AG04450 (cell line): ENCODE data around the gene THUMPD2. TPM values are rescaled to one million over a fixed set of nuclear protein-coding genes. Genes with fewer than 3 reads are reported as not detected.

Experiments
- CTCF ChIA-PET: fragments of 300-600, 350-600 bp; formaldehyde crosslinking; extraction: SDS; loops from one replicate; lab custom pipeline; 2022; ENCODE audit warnings: antibody characterized with exemption, inconsistent platforms; lab: Charles Lee
- POLR2A ChIA-PET: fragments of 350-600 bp; formaldehyde crosslinking; extraction: SDS; loops from one replicate; lab custom pipeline; 2021; ENCODE audit warnings: antibody characterized with exemption, inconsistent platforms; lab: Yijun Ruan, JAX
- DNase-seq: peaks from one replicate; pipeline ENCODE4 v3.0.0-alpha.2; 2011; ENCODE audit warnings: low read depth, low spot score
- H3K27ac ChIP-seq: one replicate; pipeline ENCODE4 v1.5.1; 2012; ENCODE audit warnings: low read depth, low read length, control low read depth
- H3K27me3 ChIP-seq: one replicate; pipeline ENCODE4 v1.6.0; 2012; ENCODE audit warnings: low read length; ENCODE audit not compliant: control insufficient read depth, insufficient read depth
- H3K4me3 ChIP-seq: 2 replicates; pipeline ENCODE4 v1.5.1; 2011; ENCODE audit warnings: mild to moderate bottlenecking, low read depth, low read length, control low read depth
- H3K9me3 ChIP-seq: 2 replicates; pipeline ENCODE4 v1.5.1; 2012; ENCODE audit warnings: low read length; ENCODE audit not compliant: control insufficient read depth, insufficient read depth
- polyA plus RNA-seq: library from polyadenylated mRNA; depleted of rRNA; stranded (reverse); fragments of >200 nt; gene quantifications from 2 replicates; pipeline ENCODE4 v1.2.3, GENCODE V29; 2011
- TF ChIP-seq, protein P1 (sequence below): IDR thresholded peaks from 2 replicates; pipeline ENCODE4 v1.5.1; 2011; ENCODE audit warnings: low read depth, low read length, control low read depth, inconsistent platforms

The THUMPD2 gene
- polyA plus RNA-seq, 1 experiment = 11.7 TPM

DNA sequence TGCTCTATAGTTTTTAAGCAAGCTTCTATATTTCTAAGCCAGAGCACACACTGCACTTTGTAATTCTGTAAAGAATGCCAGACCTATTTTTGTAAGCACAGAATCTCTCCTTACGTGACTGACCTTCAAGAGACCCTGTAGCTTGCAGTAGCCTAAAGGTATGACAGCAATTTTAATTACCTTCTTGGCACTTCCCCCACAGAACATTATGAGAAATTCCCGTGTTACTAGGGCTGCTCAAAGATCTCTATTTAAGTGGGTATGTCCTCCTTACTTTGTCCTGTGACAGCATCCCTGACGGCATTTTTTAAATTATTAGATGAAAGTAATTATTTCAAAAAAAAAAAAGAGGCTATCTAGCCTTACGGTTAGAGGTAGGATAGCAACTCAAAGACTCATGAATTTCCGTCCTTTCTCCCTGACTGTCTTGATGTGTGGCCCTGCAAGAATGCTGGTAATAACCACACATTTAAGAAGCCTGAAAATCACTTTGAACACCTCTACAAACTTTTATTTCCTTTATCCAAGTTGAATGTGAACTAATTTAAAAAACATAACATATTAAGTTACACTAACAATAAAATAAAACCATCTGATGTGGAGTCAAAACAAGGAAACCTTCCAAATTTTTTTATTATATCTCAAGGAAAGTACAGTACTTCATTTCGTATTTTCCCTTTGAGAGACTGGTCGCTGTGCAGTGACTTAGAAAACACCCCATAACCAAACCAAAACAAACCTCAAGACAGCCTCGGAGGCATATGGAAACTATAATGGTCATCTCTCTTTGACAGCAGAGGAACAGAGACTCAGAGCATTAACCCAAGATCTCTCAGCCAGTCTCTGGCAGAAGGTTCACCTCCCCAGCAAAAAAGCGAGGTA is 54.9 kb downstream of the THUMPD2 start:
- POLR2A ChIA-PET = no interaction called here
- DNase-seq = no peak

DNA sequence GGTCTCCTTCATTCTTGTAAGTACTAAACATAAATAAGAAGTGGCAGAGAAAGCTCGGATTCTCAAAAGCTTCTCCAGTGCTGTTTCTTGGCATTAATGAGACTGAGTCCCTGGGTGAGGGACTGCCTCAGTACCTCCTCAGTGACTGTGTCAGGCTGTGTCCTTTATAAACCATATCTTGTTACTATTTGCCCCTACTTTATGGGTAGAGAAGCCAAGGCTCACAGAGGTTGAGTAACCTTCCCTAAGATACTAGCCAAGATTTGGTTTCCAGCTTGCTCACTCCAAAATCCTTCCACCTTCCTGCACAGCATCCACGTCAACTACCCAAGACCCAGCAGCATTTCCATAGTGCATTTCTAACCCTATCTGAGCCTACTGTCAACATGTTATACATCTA is 55.6 kb downstream of the THUMPD2 start:
- DNase-seq = no peak
- CTCF ChIA-PET = no interaction called here
- Histone ChIP-seq H3K9me3 (no peaks in the 10 kb centered on the region), H3K27me3 (peaks cover 2% of the 10 kb centered on the region), H3K4me3 (no peak overlapping the region), H3K27ac (no peak overlapping the region)
- TF ChIP-seq, protein P1, sequence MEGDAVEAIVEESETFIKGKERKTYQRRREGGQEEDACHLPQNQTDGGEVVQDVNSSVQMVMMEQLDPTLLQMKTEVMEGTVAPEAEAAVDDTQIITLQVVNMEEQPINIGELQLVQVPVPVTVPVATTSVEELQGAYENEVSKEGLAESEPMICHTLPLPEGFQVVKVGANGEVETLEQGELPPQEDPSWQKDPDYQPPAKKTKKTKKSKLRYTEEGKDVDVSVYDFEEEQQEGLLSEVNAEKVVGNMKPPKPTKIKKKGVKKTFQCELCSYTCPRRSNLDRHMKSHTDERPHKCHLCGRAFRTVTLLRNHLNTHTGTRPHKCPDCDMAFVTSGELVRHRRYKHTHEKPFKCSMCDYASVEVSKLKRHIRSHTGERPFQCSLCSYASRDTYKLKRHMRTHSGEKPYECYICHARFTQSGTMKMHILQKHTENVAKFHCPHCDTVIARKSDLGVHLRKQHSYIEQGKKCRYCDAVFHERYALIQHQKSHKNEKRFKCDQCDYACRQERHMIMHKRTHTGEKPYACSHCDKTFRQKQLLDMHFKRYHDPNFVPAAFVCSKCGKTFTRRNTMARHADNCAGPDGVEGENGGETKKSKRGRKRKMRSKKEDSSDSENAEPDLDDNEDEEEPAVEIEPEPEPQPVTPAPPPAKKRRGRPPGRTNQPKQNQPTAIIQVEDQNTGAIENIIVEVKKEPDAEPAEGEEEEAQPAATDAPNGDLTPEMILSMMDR = no peak
- POLR2A ChIA-PET = no interaction called here

More for the DNA sequence above, 54.9 kb downstream of the THUMPD2 start:
- H3K9me3 ChIP-seq = no peaks in the 10 kb centered on the region
- peaks cover 2% of the 10 kb centered on the region for H3K27me3 ChIP-seq
- H3K27ac ChIP-seq = no peak overlapping the region
- TF ChIP-seq, protein P1 = no peak
- CTCF ChIA-PET = no interaction called here
- H3K4me3 ChIP-seq = no peak overlapping the region

DNA sequence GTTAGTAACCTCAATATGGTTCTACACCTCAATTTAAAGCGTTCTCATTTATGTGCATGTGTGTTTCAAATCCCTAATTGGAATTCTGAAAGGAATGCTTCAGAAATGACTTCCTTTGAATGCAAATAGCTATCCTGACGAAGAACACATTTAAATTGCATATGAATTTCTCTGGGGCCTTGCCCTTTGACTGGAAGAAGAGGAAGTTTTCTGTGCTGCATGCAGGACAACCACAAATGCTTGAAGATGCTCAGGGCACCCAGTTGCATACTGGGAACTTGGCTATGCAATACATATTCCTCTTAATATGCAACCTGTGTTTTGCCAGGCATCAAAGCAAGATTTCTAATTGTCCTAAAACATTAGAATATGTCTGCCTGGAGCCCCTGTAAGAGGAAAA is 58.1 kb downstream of the THUMPD2 start:
- no peak for DNase-seq
- TF ChIP-seq, protein P1 = no peak
- ChIA-PET POLR2A (no interaction called here), CTCF (interaction anchor here (1.3 to 6.9 kb wide), 2 partner anchors 9 to 24 kb away, joined by 3 to 41 read pairs; no protein-coding TSS in a partner anchor)
- Histone ChIP-seq H3K27me3 (peaks cover 2% of the 10 kb centered on the region), H3K4me3 (no peak overlapping the region), H3K9me3 (no peaks in the 10 kb centered on the region), H3K27ac (no peak overlapping the region)

DNA sequence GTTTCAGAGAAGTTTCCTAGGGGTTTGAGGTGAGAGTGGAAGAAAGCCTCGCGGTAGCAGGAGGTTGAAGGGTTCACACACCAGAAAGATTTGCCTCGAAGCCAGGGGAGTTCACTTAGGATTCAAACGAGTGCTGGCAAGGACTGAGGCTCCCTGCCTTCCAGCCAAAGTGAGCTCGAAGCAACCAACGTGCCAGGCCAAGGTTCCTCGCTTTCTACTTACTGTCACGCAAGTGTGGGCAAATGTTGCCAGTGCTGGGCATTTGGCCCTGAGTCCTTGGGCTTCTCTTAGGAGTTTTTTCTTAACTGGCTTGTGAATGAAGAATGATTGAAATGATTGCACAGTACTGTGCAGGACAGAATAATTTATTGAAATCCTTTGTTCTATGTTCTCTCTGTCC is 59.7 kb downstream of the THUMPD2 start:
- no peak overlapping the region for H3K4me3 ChIP-seq
- no peaks in the 10 kb centered on the region for H3K9me3 ChIP-seq
- POLR2A ChIA-PET = no interaction called here
- no peak overlapping the region for H3K27ac ChIP-seq
- CTCF ChIA-PET = interaction anchor here (1.5 to 6.9 kb wide), 2 partner anchors 11 to 126 kb away, joined by 13 to 41 read pairs; no protein-coding TSS in a partner anchor
- H3K27me3 ChIP-seq = peaks cover 2% of the 10 kb centered on the region
- TF ChIP-seq, protein P1 = no peak
- DNase-seq = no peak

DNA sequence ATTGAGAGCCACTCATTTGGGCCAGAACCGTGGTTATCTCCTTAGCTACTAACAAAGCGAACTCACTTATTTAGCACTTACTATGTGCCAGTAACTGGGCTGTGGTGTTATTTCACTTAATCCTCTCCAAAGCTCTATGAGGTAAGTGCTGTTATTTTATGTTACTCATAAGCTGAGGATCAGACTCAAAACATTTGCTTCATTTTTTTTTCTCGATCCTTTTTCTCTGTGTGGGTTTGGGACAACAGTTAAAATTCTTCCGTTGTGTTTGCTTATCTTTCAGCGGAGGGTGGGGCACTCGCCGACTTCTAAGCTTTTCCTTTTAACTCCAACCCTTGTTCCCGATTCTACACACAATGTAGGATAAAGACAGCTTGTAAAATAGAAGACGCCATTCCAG is 60.6 kb downstream of the THUMPD2 start:
- H3K9me3 ChIP-seq = no peaks in the 10 kb centered on the region
- peaks cover 2% of the 10 kb centered on the region for H3K27me3 ChIP-seq
- H3K27ac ChIP-seq = no peak overlapping the region
- POLR2A ChIA-PET = no interaction called here
- TF ChIP-seq, protein P1 = no peak
- CTCF ChIA-PET = interaction anchor here (1.4 to 6.9 kb wide), 2 partner anchors 8 to 11 kb away, joined by 5 to 41 read pairs; no protein-coding TSS in a partner anchor
- no peak for DNase-seq
- no peak overlapping the region for H3K4me3 ChIP-seq
